HepG2 (cell line): ENCODE data around the gene CLEC3B. TPM values are rescaled to one million over a fixed set of nuclear protein-coding genes. Genes with fewer than 3 reads are reported as not detected.

Source experiments
- ATAC-seq: fragments of 200-7000 bp; cut with Tn5 transposase; 3 replicates; pipeline ENCODE4 v1.9.1; 2020; ENCODE audit warnings: mild to moderate bottlenecking, moderate library complexity
- BruUV-seq: library from RNA; stranded (reverse); fragments of 400-500 nt; replicated peaks from 2 replicates; lab custom pipeline; 2021; lab: Mats Ljungman, UMichigan
- CTCF ChIA-PET: fragments of 300-600 bp; formaldehyde crosslinking; extraction: SDS; loops from one replicate; lab custom pipeline; 2021; ENCODE audit warnings: low total read pairs, inconsistent platforms, low intra/inter-chr PET ratio; lab: Yijun Ruan, JAX
- POLR2A ChIA-PET: fragments of 350-600 bp; sonication (Branson Sonifier 250); formaldehyde crosslinking; loops from one replicate; lab custom pipeline; 2020; ENCODE audit warnings: antibody characterized with exemption, inconsistent platforms; lab: Yijun Ruan, JAX
- DNase-seq: peaks from one replicate; pipeline ENCODE4 v3.0.0-alpha.2; 2015; ENCODE audit warnings: low spot score
- FAIRE-seq: peaks from 3 replicates; lab custom pipeline; 2011; peaks lifted over from hg19 to GRCh38; lab: Jason Lieb, UNC
- H2AFZ ChIP-seq: one replicate; pipeline ENCODE4 v1.6.1; 2011; ENCODE audit warnings: low read length, inconsistent platforms
- H3K27ac ChIP-seq: fragments of 300-600 bp; 3 replicates; pipeline ENCODE4 v1.8.0; 2011; ENCODE audit warnings: mixed run types, mild to moderate bottlenecking, mixed read lengths, low read length, inconsistent platforms; ENCODE audit not compliant: insufficient read depth; ENCODE audit errors: extremely low read length
- H3K27me3 ChIP-seq, 2 experiments: fragments of 200-600 bp in 1 of 2; 2 replicates in 1 of 2; 3 replicates in 1 of 2; pipeline versions ENCODE4 v1.6.0 to v1.8.0; 2011; ENCODE audit warnings: low read length in 2 of 2, mild to moderate bottlenecking in 2 of 2, moderate library complexity in 2 of 2, inconsistent platforms in 1 of 2; ENCODE audit not compliant: insufficient read depth in 2 of 2, control insufficient read depth in 1 of 2
- H3K36me3 ChIP-seq, 2 experiments: fragments of 200-600 bp in 1 of 2; replicated peaks in 1 of 2; 2 replicates in 1 of 2; 3 replicates in 1 of 2; pipeline versions ENCODE4 v1.5.1 to v1.8.0; 2011; ENCODE audit warnings: low read length in 2 of 2, inconsistent platforms in 1 of 2; ENCODE audit not compliant: insufficient read depth in 2 of 2, control insufficient read depth in 1 of 2
- H3K4me1 ChIP-seq: 2 replicates; pipeline ENCODE4 v1.5.1; 2012; ENCODE audit warnings: low read length, inconsistent platforms; ENCODE audit not compliant: insufficient read depth
- H3K4me2 ChIP-seq: 2 replicates; pipeline ENCODE4 v1.6.0; 2011; ENCODE audit warnings: low read depth, low read length, inconsistent platforms
- H3K4me3 ChIP-seq, 3 experiments: fragments of 200-600 bp in 1 of 3; sonication (generic), shearing (Covaris generic) in 1 of 3; replicated peaks in 1 of 3; 2 replicates each; pipeline ENCODE4 v1.5.1; 2011 to 2016; ENCODE audit warnings: low read length in 3 of 3, inconsistent platforms in 2 of 3, low read depth in 2 of 3, mild to moderate bottlenecking in 2 of 3, control low read depth in 1 of 3, mixed read lengths in 1 of 3; ENCODE audit not compliant: insufficient read depth in 1 of 3
- H3K79me2 ChIP-seq: one replicate; pipeline ENCODE4 v1.6.1; 2011; ENCODE audit warnings: low read length, inconsistent platforms; ENCODE audit not compliant: insufficient read depth
- H3K9ac ChIP-seq: 2 replicates; pipeline ENCODE4 v1.6.0; 2011; ENCODE audit warnings: mild to moderate bottlenecking, low read depth, low read length, inconsistent platforms; ENCODE audit not compliant: insufficient read depth
- H3K9me3 ChIP-seq: 2 replicates; pipeline ENCODE4 v1.5.1; 2012; ENCODE audit warnings: mild to moderate bottlenecking, low read length
- H4K20me1 ChIP-seq: 2 replicates; pipeline ENCODE4 v1.6.0; 2011; ENCODE audit warnings: inconsistent platforms, mild to moderate bottlenecking, low read length, moderate library complexity; ENCODE audit not compliant: insufficient read depth
- AHR ChIP-seq: IDR thresholded peaks from 2 replicates; pipeline ENCODE4 v1.6.1; 2018; ENCODE audit warnings: missing genetic modification reagents, missing compliant biosample characterization
- BCL6 ChIP-seq: IDR thresholded peaks from 2 replicates; pipeline ENCODE4 v1.6.1; 2016; ENCODE audit warnings: missing genetic modification reagents, missing compliant biosample characterization
- BRCA1 ChIP-seq: sonication (generic); formaldehyde crosslinking; IDR thresholded peaks from 2 replicates; pipeline ENCODE4 v1.4.0; 2020; ENCODE audit warnings: missing genetic modification reagents
- FOXO1 ChIP-seq: sonication (generic); formaldehyde crosslinking; IDR thresholded peaks from 2 replicates; pipeline ENCODE4 v1.4.0; 2020; ENCODE audit warnings: missing genetic modification reagents
- HDAC2 ChIP-seq: sonication (generic); formaldehyde crosslinking; IDR thresholded peaks from 2 replicates; pipeline ENCODE4 v1.4.0; 2020; ENCODE audit warnings: missing genetic modification reagents
- HDAC6 ChIP-seq: fragments of 200-600 bp; sonication (generic); IDR thresholded peaks from 2 replicates; pipeline ENCODE4 v1.7.0; 2017; ENCODE audit warnings: mild to moderate bottlenecking, antibody characterized with exemption, low read length, low read depth
- HNF4G ChIP-seq, 2 experiments: sonication (generic) in 1 of 2; formaldehyde crosslinking in 1 of 2; IDR thresholded peaks; 2 replicates each; pipeline versions ENCODE4 v1.4.0 to v1.6.1; 2011 to 2020; ENCODE audit warnings: borderline replicate concordance in 2 of 2, low read depth in 2 of 2, mild to moderate bottlenecking in 2 of 2, low read length in 1 of 2, missing genetic modification reagents in 1 of 2, moderate library complexity in 1 of 2
- HNRNPL ChIP-seq: fragments of 200-400 bp; formaldehyde crosslinking; IDR thresholded peaks from 2 replicates; pipeline ENCODE4 v1.6.1; 2017; ENCODE audit warnings: mild to moderate bottlenecking, low read depth, low read length
- NR2F2 ChIP-seq: IDR thresholded peaks from 2 replicates; pipeline ENCODE4 v1.6.1; 2012; ENCODE audit warnings: low read depth, inconsistent platforms, borderline replicate concordance
- POLR2AphosphoS2 ChIP-seq: IDR thresholded peaks from 2 replicates; pipeline ENCODE4 v1.6.1; 2011; ENCODE audit warnings: low read depth, low read length, improper control_type of control experiment
- RAD21 ChIP-seq: fragments of 450-650 bp; formaldehyde crosslinking; IDR thresholded peaks from 2 replicates; pipeline ENCODE4 v1.5.0; 2020; ENCODE audit warnings: mild to moderate bottlenecking
- RNF2 ChIP-seq: fragments of 450-650 bp; conservative IDR thresholded peaks from 2 replicates; pipeline ENCODE4 v1.6.1; 2016; ENCODE audit warnings: low read depth
- SIN3B ChIP-seq: fragments of 150-350 bp; IDR thresholded peaks from 2 replicates; pipeline ENCODE4 v1.6.1; 2014; ENCODE audit warnings: low read length
- STAT5B ChIP-seq: sonication (generic); formaldehyde crosslinking; IDR thresholded peaks from 2 replicates; pipeline ENCODE4 v1.4.0; 2020; ENCODE audit warnings: missing genetic modification reagents
- ZNF251 ChIP-seq: sonication (generic); formaldehyde crosslinking; IDR thresholded peaks from 2 replicates; pipeline ENCODE4 v1.9.0; 2021; ENCODE audit warnings: mild to moderate bottlenecking, missing genetic modification reagents
- ZNF670 ChIP-seq: sonication (generic); formaldehyde crosslinking; IDR thresholded peaks from 2 replicates; pipeline ENCODE4 v1.8.0; 2022; ENCODE audit warnings: mild to moderate bottlenecking, missing genetic modification reagents, borderline replicate concordance
- WGBS: methylation state at CpG from one replicate; pipeline ENCODE4 v1.1.6; 2017; ENCODE audit warnings: low lambda C conversion rate; 5-methylcytosine and 5-hydroxymethylcytosine counted together
- in situ Hi-C: cut with HindIII; loops from 2 replicates; pipeline ENCODE4 v1.10.0; 2017; ENCODE audit warnings: low pct_unique_long_range_greater_than_20kb; ENCODE audit not compliant: extremely low pct_ligation_motif_present
- intact Hi-C: fragments of 100-400 bp; cut with micrococcal nuclease; formaldehyde crosslinking; loops from one replicate; pipeline ENCODE4 v1.10.0; 2022; ENCODE audit not compliant: unreplicated experiment
- polyA plus RNA-seq, 8 experiments: library from polyadenylated mRNA; depleted of rRNA in 3 of 8; stranded (reverse) in 7 of 8; unstranded in 1 of 8; fragments of >200 nt; fragmentation: Illumina TruSeq in 4 of 8; extraction: Trizol in 4 of 8; gene quantifications; 2 replicates each; pipeline versions ENCODE4 v1.2.1 to v1.2.3, GENCODE V29; 2011 to 2016; ENCODE audit warnings: low read depth in 4 of 8, missing spikeins in 1 of 8, mixed read lengths in 1 of 8; ENCODE audit not compliant: insufficient read depth in 1 of 8
- total RNA-seq, 5 experiments: library from RNA; depleted of rRNA; stranded (reverse); fragments of >200 nt; fragmentation: Illumina TruSeq; extraction: Trizol; gene quantifications; 2 replicates each; pipeline ENCODE4 v1.2.3, GENCODE V29; 2016; ENCODE audit warnings: low read depth in 1 of 5
- TF ChIP-seq, protein P1 (sequence below): sonication (generic); formaldehyde crosslinking; IDR thresholded peaks from 2 replicates; pipeline ENCODE4 v1.9.0; 2022; ENCODE audit warnings: low read depth, missing genetic modification reagents
- TF ChIP-seq, protein P2 (sequence below): sonication (generic); formaldehyde crosslinking; IDR thresholded peaks from 2 replicates; pipeline ENCODE4 v1.5.0; 2020; ENCODE audit warnings: missing genetic modification reagents
- TF ChIP-seq, protein P3 (sequence below): sonication (generic); formaldehyde crosslinking; IDR thresholded peaks from 2 replicates; pipeline ENCODE4 v1.9.0; 2021; ENCODE audit warnings: missing genetic modification reagents, borderline replicate concordance
- TF ChIP-seq, protein P4 (sequence below): sonication (generic); formaldehyde crosslinking; IDR thresholded peaks from 2 replicates; pipeline ENCODE4 v1.5.1; 2020; ENCODE audit warnings: missing genetic modification reagents, mild to moderate bottlenecking, borderline replicate concordance

Gene CLEC3B
- total and polyA plus RNA-seq, 2 of the 13 experiments (the other 11 are each of a cell fraction or from before 2014, with no cell fraction given) = 0.07 TPM; not detected in 1

DNA sequence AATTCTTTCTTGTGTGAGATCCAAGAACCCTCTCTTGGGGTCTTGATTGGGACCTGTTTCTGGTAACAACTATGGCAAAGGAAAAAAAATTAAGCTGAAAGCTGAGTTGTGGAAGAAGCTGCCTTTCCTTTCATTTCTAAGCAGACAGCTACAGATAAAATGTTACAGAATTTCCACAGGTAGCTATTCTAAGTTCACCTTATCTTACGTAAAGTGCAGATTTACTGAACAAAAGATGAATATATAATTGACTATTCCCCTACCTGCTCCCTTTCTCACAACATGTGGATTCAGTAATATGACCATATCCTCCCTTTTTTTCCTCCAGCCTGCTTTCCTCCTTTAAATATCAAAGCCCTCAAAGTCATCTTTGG lies 36.6 kb downstream of the CLEC3B start:
- CTCF ChIA-PET = no interaction called here
- POLR2A ChIA-PET = no interaction called here
- H3K36me3 ChIP-seq = no peaks in the 10 kb centered on the region
- no peak overlapping the region for H3K9ac ChIP-seq
- FAIRE-seq (no peak), ATAC-seq (no peak), DNase-seq (no peak)
- H3K79me2 ChIP-seq = no peaks in the 10 kb centered on the region
- in situ Hi-C loops = no loop called here
- 88% methylated on average over 1 of the region's 1 CpG for WGBS
- no peaks in the 10 kb centered on the region for H4K20me1 ChIP-seq
- H3K9me3 ChIP-seq = no peaks in the 10 kb centered on the region
- intact Hi-C loops = no loop called here
- no peak overlapping the region for H2AFZ ChIP-seq
- H3K4me3 ChIP-seq = no peak overlapping the region
- H3K4me1 ChIP-seq = no peaks in the 10 kb centered on the region
- no TSS peak for BruUV-seq
- no peak overlapping the region for H3K4me2 ChIP-seq
- no peak overlapping the region for H3K27ac ChIP-seq
- TF ChIP-seq, protein P1, sequence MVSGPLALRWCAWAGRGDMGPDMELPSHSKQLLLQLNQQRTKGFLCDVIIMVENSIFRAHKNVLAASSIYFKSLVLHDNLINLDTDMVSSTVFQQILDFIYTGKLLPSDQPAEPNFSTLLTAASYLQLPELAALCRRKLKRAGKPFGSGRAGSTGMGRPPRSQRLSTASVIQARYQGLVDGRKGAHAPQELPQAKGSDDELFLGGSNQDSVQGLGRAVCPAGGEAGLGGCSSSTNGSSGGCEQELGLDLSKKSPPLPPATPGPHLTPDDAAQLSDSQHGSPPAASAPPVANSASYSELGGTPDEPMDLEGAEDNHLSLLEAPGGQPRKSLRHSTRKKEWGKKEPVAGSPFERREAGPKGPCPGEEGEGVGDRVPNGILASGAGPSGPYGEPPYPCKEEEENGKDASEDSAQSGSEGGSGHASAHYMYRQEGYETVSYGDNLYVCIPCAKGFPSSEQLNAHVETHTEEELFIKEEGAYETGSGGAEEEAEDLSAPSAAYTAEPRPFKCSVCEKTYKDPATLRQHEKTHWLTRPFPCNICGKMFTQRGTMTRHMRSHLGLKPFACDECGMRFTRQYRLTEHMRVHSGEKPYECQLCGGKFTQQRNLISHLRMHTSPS (CRISPR knock-in tag) = no peak
- TF ChIP-seq BCL6 (CRISPR knock-in tag) = no peak
- no peak for TF ChIP-seq FOXO1 (CRISPR knock-in tag)
- TF ChIP-seq HNF4G (IDR thresholded peaks at IDR 0.05; ENCODE audit: borderline replicate concordance, low read depth, low read length) = no peak
- no peak for TF ChIP-seq HNF4G (CRISPR knock-in tag; IDR thresholded peaks at IDR 0.05; ENCODE audit: borderline replicate concordance, low read depth)
- no peak for TF ChIP-seq NR2F2
- TF ChIP-seq HDAC2 (CRISPR knock-in tag) = no peak
- TF ChIP-seq AHR (CRISPR knock-in tag) = no peak
- no peak for TF ChIP-seq RAD21 (CRISPR knock-in tag)
- TF ChIP-seq, protein P2, sequence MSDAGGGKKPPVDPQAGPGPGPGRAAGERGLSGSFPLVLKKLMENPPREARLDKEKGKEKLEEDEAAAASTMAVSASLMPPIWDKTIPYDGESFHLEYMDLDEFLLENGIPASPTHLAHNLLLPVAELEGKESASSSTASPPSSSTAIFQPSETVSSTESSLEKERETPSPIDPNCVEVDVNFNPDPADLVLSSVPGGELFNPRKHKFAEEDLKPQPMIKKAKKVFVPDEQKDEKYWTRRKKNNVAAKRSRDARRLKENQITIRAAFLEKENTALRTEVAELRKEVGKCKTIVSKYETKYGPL (CRISPR knock-in tag) = no peak
- TF ChIP-seq HNRNPL = no peak
- no peak for TF ChIP-seq POLR2AphosphoS2
- TF ChIP-seq ZNF251 (CRISPR knock-in tag) = no peak
- no peak for TF ChIP-seq STAT5B
- no peak for TF ChIP-seq BRCA1 (CRISPR knock-in tag)
- TF ChIP-seq ZNF670 (CRISPR knock-in tag) = no peak
- TF ChIP-seq, protein P3, sequence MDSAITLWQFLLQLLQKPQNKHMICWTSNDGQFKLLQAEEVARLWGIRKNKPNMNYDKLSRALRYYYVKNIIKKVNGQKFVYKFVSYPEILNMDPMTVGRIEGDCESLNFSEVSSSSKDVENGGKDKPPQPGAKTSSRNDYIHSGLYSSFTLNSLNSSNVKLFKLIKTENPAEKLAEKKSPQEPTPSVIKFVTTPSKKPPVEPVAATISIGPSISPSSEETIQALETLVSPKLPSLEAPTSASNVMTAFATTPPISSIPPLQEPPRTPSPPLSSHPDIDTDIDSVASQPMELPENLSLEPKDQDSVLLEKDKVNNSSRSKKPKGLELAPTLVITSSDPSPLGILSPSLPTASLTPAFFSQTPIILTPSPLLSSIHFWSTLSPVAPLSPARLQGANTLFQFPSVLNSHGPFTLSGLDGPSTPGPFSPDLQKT (CRISPR knock-in tag) = no peak
- no peak for TF ChIP-seq SIN3B
- TF ChIP-seq, protein P4, sequence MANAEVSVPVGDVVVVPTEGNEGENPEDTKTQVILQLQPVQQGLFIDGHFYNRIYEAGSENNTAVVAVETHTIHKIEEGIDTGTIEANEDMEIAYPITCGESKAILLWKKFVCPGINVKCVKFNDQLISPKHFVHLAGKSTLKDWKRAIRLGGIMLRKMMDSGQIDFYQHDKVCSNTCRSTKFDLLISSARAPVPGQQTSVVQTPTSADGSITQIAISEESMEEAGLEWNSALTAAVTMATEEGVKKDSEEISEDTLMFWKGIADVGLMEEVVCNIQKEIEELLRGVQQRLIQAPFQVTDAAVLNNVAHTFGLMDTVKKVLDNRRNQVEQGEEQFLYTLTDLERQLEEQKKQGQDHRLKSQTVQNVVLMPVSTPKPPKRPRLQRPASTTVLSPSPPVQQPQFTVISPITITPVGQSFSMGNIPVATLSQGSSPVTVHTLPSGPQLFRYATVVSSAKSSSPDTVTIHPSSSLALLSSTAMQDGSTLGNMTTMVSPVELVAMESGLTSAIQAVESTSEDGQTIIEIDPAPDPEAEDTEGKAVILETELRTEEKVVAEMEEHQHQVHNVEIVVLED (CRISPR knock-in tag) = no peak
- no peak for TF ChIP-seq HDAC6
- TF ChIP-seq RNF2 = no peak
- TF ChIP-seq, all 625 proteins: peak for 0
- H3K27me3 ChIP-seq = no peaks in the 10 kb centered on the region; a peak in 1 of 5 replicates
